K562 (cell line): Measurements from ENCODE around the gene VPS35L.

Source experiments
- CTCF ChIP-seq, 3 experiments: IDR thresholded peaks in 2 of 3; conservative IDR thresholded peaks in 1 of 3; 2 replicates each; pipeline ENCODE4 v1.5.1; 2011 to 2012; ENCODE audit warnings: low read length in 3 of 3, mild to moderate bottlenecking in 3 of 3, control low read depth in 2 of 3, improper control_type of control experiment in 1 of 3, inconsistent platforms in 1 of 3, low read depth in 1 of 3, mixed read lengths in 1 of 3, moderate library complexity in 1 of 3; ENCODE audit not compliant: insufficient read depth in 2 of 3
- EP300 ChIP-seq: IDR thresholded peaks from 2 replicates; pipeline ENCODE4 v1.6.1; 2012; ENCODE audit warnings: low read length, improper control_type of control experiment
- ESRRA ChIP-seq: fragments of 450-650 bp; IDR thresholded peaks from 2 replicates; pipeline ENCODE4 v1.6.1; 2014; ENCODE audit warnings: low read depth, mild to moderate bottlenecking, moderate library complexity, borderline replicate concordance
- MXI1 ChIP-seq: IDR thresholded peaks from 2 replicates; pipeline ENCODE4 v1.6.1; 2011; ENCODE audit warnings: low read depth, mild to moderate bottlenecking, improper control_type of control experiment, low read length
- PRPF4 ChIP-seq: fragments of 200-400 bp; formaldehyde crosslinking; IDR thresholded peaks from one replicate; pipeline ENCODE4 v1.6.1; 2017; ENCODE audit warnings: low read length, low read depth, mild to moderate bottlenecking; ENCODE audit not compliant: insufficient read depth, poor library complexity, severe bottlenecking
- PURB ChIP-seq: sonication (generic); formaldehyde crosslinking; IDR thresholded peaks from 2 replicates; pipeline ENCODE4 v1.9.0; 2021; ENCODE audit warnings: low read depth, mild to moderate bottlenecking, missing genetic modification reagents
- SMARCB1 ChIP-seq: IDR thresholded peaks from 2 replicates; pipeline ENCODE4 v1.6.1; 2011; ENCODE audit warnings: improper control_type of control experiment, low read depth; ENCODE audit not compliant: insufficient read length
- TAF1 ChIP-seq: IDR thresholded peaks from 2 replicates; pipeline ENCODE4 v1.6.1; 2011; ENCODE audit warnings: mild to moderate bottlenecking, low read length, moderate library complexity; ENCODE audit not compliant: insufficient read depth, control insufficient read depth, severe bottlenecking; ENCODE audit errors: extremely low read depth
- ZNF274 ChIP-seq: IDR thresholded peaks from 2 replicates; pipeline ENCODE4 v1.6.1; 2011; ENCODE audit warnings: low read depth, mild to moderate bottlenecking, low read length, moderate library complexity, borderline replicate concordance
- ZNF79 ChIP-seq: fragments of 250-450 bp; sonication (Bioruptor Pico); IDR thresholded peaks from 2 replicates; pipeline ENCODE4 v1.4.0; 2020; ENCODE audit warnings: low read depth, mild to moderate bottlenecking, moderate library complexity

- TF ChIP-seq SMARCB1, result no peak
- no peak for TF ChIP-seq PURB (CRISPR knock-in tag)
- TF ChIP-seq PRPF4, result no peak
- TF ChIP-seq ZNF79 (CRISPR knock-in tag), result no peak
- no peak for TF ChIP-seq MXI1
- TF ChIP-seq CTCF (IDR thresholded peaks at IDR 0.05 in 2 of 3, conservative IDR thresholded peaks at IDR 0.05 in 1 of 3; ENCODE audit: insufficient read depth in 2 of 3, low read depth in 1 of 3, low read length in 3 of 3), result no peak
- TF ChIP-seq ESRRA, result no peak
- TF ChIP-seq TAF1, result no peak
- TF ChIP-seq ZNF274, result no peak
- TF ChIP-seq EP300, result no peak
Observed at GRCh38 chr16:19709381-19710136, 154.1 kb downstream of the VPS35L start.
